D341Med (cell line): Measurements from ENCODE around the gene UBE2J2.

Source experiments
- DNase-seq: peaks from one replicate; pipeline ENCODE4 v3.0.0; 2012; ENCODE audit warnings: low spot score

Gene UBE2J2

GRCh38 chr1:1226566-1227362, 46.9 kb downstream of the UBE2J2 start:
- DNase-seq = no peak

GRCh38 chr1:1225913-1226312, 47.7 kb downstream of the UBE2J2 start:
- DNase-seq = no peak

- no peak for DNase-seq
These were observed 48.3 kb downstream of the UBE2J2 start for GRCh38 chr1:1225238-1225845.

- no peak for DNase-seq
These were observed 49.8 kb downstream of the UBE2J2 start for GRCh38 chr1:1223891-1224290.

GRCh38 chr1:1223321-1223720, 50.3 kb downstream of the UBE2J2 start:
- DNase-seq = no peak

GRCh38 chr1:1222575-1223225, 51.0 kb downstream of the UBE2J2 start:
- no peak for DNase-seq

- no peak for DNase-seq
These were observed 51.6 kb downstream of the UBE2J2 start for GRCh38 chr1:1221887-1222574.

- DNase-seq = no peak
These were observed 53.5 kb downstream of the UBE2J2 start for GRCh38 chr1:1220197-1220596.

GRCh38 chr1:1219341-1219740, 54.3 kb downstream of the UBE2J2 start:
- DNase-seq = no peak

- DNase-seq = no peak
These were observed 55.0 kb downstream of the UBE2J2 start for GRCh38 chr1:1218524-1219200.

GRCh38 chr1:1217621-1218523, 55.8 kb downstream of the UBE2J2 start:
- no peak for DNase-seq

- no peak for DNase-seq
These were observed 56.7 kb downstream of the UBE2J2 start for GRCh38 chr1:1216770-1217620.

GRCh38 chr1:1215881-1216605, 57.6 kb downstream of the UBE2J2 start:
- no peak for DNase-seq

GRCh38 chr1:1215080-1215676, 58.5 kb downstream of the UBE2J2 start:
- DNase-seq = no peak

- no peak for DNase-seq
These were observed 60.0 kb downstream of the UBE2J2 start, which contains the start of gene TNFRSF4 for GRCh38 chr1:1213345-1214265. TSS of gene TNFRSF4 (minus strand) at chr1:1214153. CDS start at chr1:1214127, 26 bp downstream.

GRCh38 chr1:1212780-1213344, 60.8 kb downstream of the UBE2J2 start:
- no peak for DNase-seq
